A549 treated with dexamethasone at 1 μM for 4 hours (cell line): ENCODE data around the gene HDGFL1. TPM values are rescaled to one million over a fixed set of nuclear protein-coding genes. Genes with fewer than 3 reads are reported as not detected.

Source experiments
- total RNA-seq: library from RNA; stranded (reverse); fragments of 200-300 nt; extraction: Qiagen RNA extraction; gene quantifications from 5 replicates; pipeline ENCODE4 v1.2.3, GENCODE V29; 2022

Gene HDGFL1
- not detected in 5 replicates for total RNA-seq

DNA sequence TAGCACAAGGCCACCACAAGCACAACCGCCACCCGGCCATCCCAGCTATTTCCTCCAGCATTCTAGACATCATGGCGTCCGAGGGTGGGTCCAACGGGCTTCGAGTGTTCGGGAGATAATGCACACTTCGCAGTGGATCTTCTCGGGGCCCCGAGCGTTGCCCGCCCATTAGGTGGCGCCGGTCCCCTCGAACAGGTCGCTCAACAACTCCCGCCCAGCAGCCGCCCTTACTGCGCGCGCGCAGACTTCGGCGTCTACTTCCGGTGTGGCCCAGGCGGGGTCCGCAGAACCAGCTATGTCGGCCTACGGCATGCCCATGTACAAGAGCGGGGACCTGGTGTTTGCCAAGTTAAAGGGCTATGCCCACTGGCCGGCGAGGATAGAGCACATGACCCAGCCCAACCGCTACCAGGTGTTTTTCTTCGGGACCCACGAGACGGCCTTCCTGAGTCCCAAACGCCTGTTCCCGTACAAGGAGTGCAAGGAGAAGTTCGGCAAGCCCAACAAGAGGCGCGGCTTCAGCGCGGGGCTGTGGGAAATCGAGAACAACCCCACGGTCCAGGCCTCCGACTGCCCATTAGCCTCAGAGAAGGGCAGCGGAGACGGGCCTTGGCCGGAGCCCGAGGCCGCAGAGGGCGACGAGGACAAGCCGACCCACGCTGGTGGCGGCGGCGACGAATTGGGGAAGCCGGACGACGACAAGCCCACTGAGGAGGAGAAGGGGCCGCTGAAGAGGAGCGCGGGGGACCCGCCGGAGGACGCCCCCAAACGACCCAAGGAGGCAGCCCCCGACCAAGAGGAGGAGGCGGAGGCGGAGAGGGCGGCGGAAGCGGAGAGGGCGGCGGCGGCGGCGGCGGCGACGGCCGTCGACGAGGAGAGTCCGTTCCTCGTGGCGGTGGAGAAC, at the start of gene HDGFL1:
Gene HDGFL1 (plus strand): TSS at position 286 of the 904 bp plus-strand sequence. CDS start 10 bp downstream, at position 296.

